Mesenchymal stem cell (in vitro differentiated cells and primary cell): ENCODE results near the gene PAPSS1.

Experiments
- DNase-seq: peaks from one replicate; pipeline ENCODE4 v3.0.0-alpha.2; 2013
- H2AFZ ChIP-seq: one replicate; pipeline ENCODE4 v1.6.1; 2013; ENCODE audit warnings: low read depth, mild to moderate bottlenecking, control low read depth, inconsistent platforms, low read length, moderate library complexity
- H2AK5ac ChIP-seq: 2 replicates; pipeline ENCODE4 v1.6.1; 2013; ENCODE audit warnings: low read length, moderate library complexity, mild to moderate bottlenecking, inconsistent platforms; ENCODE audit not compliant: severe bottlenecking
- H2BK120ac ChIP-seq: one replicate; pipeline ENCODE4 v1.6.1; 2013; ENCODE audit warnings: low read depth, mild to moderate bottlenecking, inconsistent platforms, low read length, moderate library complexity
- H2BK12ac ChIP-seq, 2 experiments: one replicate each; pipeline ENCODE4 v1.6.1; 2013; ENCODE audit warnings: inconsistent platforms in 2 of 2, low read length in 2 of 2, mild to moderate bottlenecking in 2 of 2, moderate library complexity in 2 of 2, control low read depth in 1 of 2
- H2BK15ac ChIP-seq: one replicate; pipeline ENCODE4 v1.6.1; 2013; ENCODE audit warnings: mild to moderate bottlenecking, low read depth, inconsistent platforms; ENCODE audit not compliant: poor library complexity, severe bottlenecking
- H2BK5ac ChIP-seq: 2 replicates; pipeline ENCODE4 v1.6.1; 2013; ENCODE audit warnings: low read depth, mild to moderate bottlenecking, low read length, control low read depth, inconsistent platforms; ENCODE audit not compliant: poor library complexity, severe bottlenecking
- H3K14ac ChIP-seq, 2 experiments: one replicate each; pipeline ENCODE4 v1.6.1; 2013; ENCODE audit warnings: inconsistent platforms in 2 of 2, low read length in 2 of 2, control low read depth in 1 of 2, mild to moderate bottlenecking in 1 of 2, moderate library complexity in 1 of 2
- H3K18ac ChIP-seq, 2 experiments: one replicate each; pipeline ENCODE4 v1.6.1; 2013; ENCODE audit warnings: inconsistent platforms in 2 of 2, low read length in 2 of 2, control low read depth in 1 of 2, low read depth in 1 of 2, mild to moderate bottlenecking in 1 of 2
- H3K23ac ChIP-seq, 2 experiments: one replicate each; pipeline ENCODE4 v1.6.1; 2013; ENCODE audit warnings: inconsistent platforms in 2 of 2, low read length in 2 of 2, mild to moderate bottlenecking in 2 of 2, moderate library complexity in 2 of 2, control low read depth in 1 of 2
- H3K27ac ChIP-seq: 2 replicates; pipeline ENCODE4 v1.5.1; 2013; ENCODE audit warnings: mild to moderate bottlenecking, moderate library complexity, low read length, control low read depth, inconsistent platforms; ENCODE audit not compliant: poor library complexity, severe bottlenecking
- H3K27me3 ChIP-seq, 2 experiments: 2 replicates each; pipeline versions ENCODE4 v1.6.1 to v1.7.0; 2013; ENCODE audit warnings: low read length in 2 of 2, mild to moderate bottlenecking in 2 of 2, moderate library complexity in 2 of 2, control low read depth in 1 of 2, inconsistent platforms in 1 of 2; ENCODE audit not compliant: control insufficient read depth in 1 of 2, insufficient read depth in 1 of 2
- H3K36me3 ChIP-seq, 2 experiments: 2 replicates each; pipeline versions ENCODE4 v1.6.1 to v1.7.0; 2013; ENCODE audit warnings: low read length in 2 of 2, control low read depth in 1 of 2, inconsistent platforms in 1 of 2, low read depth in 1 of 2, mild to moderate bottlenecking in 1 of 2; ENCODE audit not compliant: insufficient read depth in 2 of 2, control insufficient read depth in 1 of 2
- H3K4ac ChIP-seq, 2 experiments: one replicate each; pipeline ENCODE4 v1.6.1; 2013; ENCODE audit warnings: inconsistent platforms in 2 of 2, low read length in 2 of 2, mild to moderate bottlenecking in 2 of 2, moderate library complexity in 2 of 2, control low read depth in 1 of 2, low read depth in 1 of 2
- H3K4me1 ChIP-seq: 2 replicates; pipeline ENCODE4 v1.6.1; 2013; ENCODE audit warnings: low read depth, low read length, control low read depth; ENCODE audit not compliant: control insufficient read depth, insufficient read depth
- H3K4me2 ChIP-seq: 2 replicates; pipeline ENCODE4 v1.6.1; 2013; ENCODE audit warnings: low read length, mild to moderate bottlenecking, inconsistent platforms; ENCODE audit not compliant: poor library complexity, severe bottlenecking
- H3K4me3 ChIP-seq, 2 experiments: 2 replicates each; pipeline versions ENCODE4 v1.5.1 to v1.7.0; 2013; ENCODE audit warnings: low read length in 2 of 2, mild to moderate bottlenecking in 2 of 2, control low read depth in 1 of 2, low read depth in 1 of 2; ENCODE audit not compliant: insufficient read depth in 1 of 2
- H3K79me1 ChIP-seq: replicated peaks from 2 replicates; pipeline ENCODE4 v1.6.1; 2013; ENCODE audit warnings: mild to moderate bottlenecking, control low read depth, low read length, inconsistent platforms; ENCODE audit not compliant: poor library complexity, severe bottlenecking
- H3K9ac ChIP-seq: 2 replicates; pipeline ENCODE4 v1.7.0; 2013; ENCODE audit warnings: mild to moderate bottlenecking, low read length, moderate library complexity
- H3K9me3 ChIP-seq: 2 replicates; pipeline ENCODE4 v1.7.0; 2013; ENCODE audit warnings: mild to moderate bottlenecking, low read length; ENCODE audit not compliant: control insufficient read depth
- H4K8ac ChIP-seq: one replicate; pipeline ENCODE4 v1.6.1; 2013; ENCODE audit warnings: inconsistent platforms, mild to moderate bottlenecking, low read length, moderate library complexity
- H4K91ac ChIP-seq: one replicate; pipeline ENCODE4 v1.6.1; 2013; ENCODE audit warnings: mild to moderate bottlenecking, low read length, inconsistent platforms
- WGBS: methylation state at CpG from one replicate; pipeline ENCODE4 v1.1.7; 2013; ENCODE audit warnings: mixed read lengths; 5-methylcytosine and 5-hydroxymethylcytosine counted together

PAPSS1 gene

DNA sequence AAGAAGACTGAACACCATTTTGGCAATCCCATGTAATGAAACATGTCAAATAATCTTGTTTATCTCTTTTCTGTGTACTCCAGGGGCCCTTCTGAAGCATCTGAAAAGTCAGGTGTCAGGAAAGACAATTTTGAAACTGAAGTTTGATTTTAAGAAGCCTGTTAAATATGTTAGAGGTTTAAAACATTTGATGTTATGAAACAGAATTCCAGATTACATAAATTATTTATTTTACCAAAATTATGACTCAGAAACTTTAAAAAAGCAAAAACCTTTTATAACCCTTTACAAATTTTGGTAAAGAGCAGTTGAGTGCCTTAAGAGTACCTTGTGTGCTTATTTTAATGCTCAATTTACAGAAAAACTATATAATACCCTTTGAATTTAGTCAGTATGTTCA, 130.8 kb downstream of the PAPSS1 start:
- no peak overlapping the region for H2AK5ac ChIP-seq
- no peaks in the 10 kb centered on the region for H3K4me1 ChIP-seq
- no peak overlapping the region for H3K4me2 ChIP-seq
- no peak overlapping the region for H3K23ac ChIP-seq
- no peak overlapping the region for H3K4ac ChIP-seq
- peaks cover 73% of the 10 kb centered on the region for H3K9me3 ChIP-seq
- H2BK12ac ChIP-seq: no peak overlapping the region
- no peak overlapping the region for H3K9ac ChIP-seq
- H3K79me1 ChIP-seq: no peaks in the 10 kb centered on the region
- H3K27me3 ChIP-seq: no peaks in the 10 kb centered on the region
- no peak overlapping the region for H2BK5ac ChIP-seq
- H3K14ac ChIP-seq: no peak overlapping the region
- H4K91ac ChIP-seq: no peak overlapping the region
- no peak overlapping the region for H4K8ac ChIP-seq
- no peak overlapping the region for H3K18ac ChIP-seq
- H2BK120ac ChIP-seq: no peak overlapping the region
- H3K27ac ChIP-seq: no peak overlapping the region
- H3K4me3 ChIP-seq: no peak overlapping the region
- no peak overlapping the region for H2AFZ ChIP-seq
- H2BK15ac ChIP-seq: no peak overlapping the region
- peaks cover 0 to 3% of the 10 kb centered on the region in 2 experiments for H3K36me3 ChIP-seq
- DNase-seq: no peak

- Histone ChIP-seq H2AFZ (no peak overlapping the region), H3K27me3 (no peaks in the 10 kb centered on the region), H2AK5ac (no peak overlapping the region), H4K91ac (no peak overlapping the region), H2BK120ac (no peak overlapping the region), H4K8ac (no peak overlapping the region), H3K4me3 (no peak overlapping the region), H3K23ac (no peak overlapping the region), H3K79me1 (no peaks in the 10 kb centered on the region), H3K4me1 (no peaks in the 10 kb centered on the region), H2BK12ac (no peak overlapping the region), H3K14ac (no peak overlapping the region), H2BK15ac (no peak overlapping the region), H3K9ac (no peak overlapping the region), H3K4ac (no peak overlapping the region), H3K9me3 (peaks cover 60% of the 10 kb centered on the region), H3K36me3 (peaks cover 0 to 3% of the 10 kb centered on the region in 2 experiments), H3K18ac (no peak overlapping the region), H2BK5ac (no peak overlapping the region), H3K4me2 (no peak overlapping the region), H3K27ac (no peak overlapping the region)
- no peak for DNase-seq
- 90% methylated on average over 3 of the region's 4 CpGs for WGBS
Observed at GRCh38 chr4:107586371-107586770, 133.7 kb downstream of the PAPSS1 start.

- no peak for DNase-seq
- no peak overlapping the region for H2BK5ac ChIP-seq
- no peaks in the 10 kb centered on the region for H3K27me3 ChIP-seq
- no peak overlapping the region for H3K4me3 ChIP-seq
- H2AFZ ChIP-seq: no peak overlapping the region
- no peaks in the 10 kb centered on the region for H3K36me3 ChIP-seq
- H3K14ac ChIP-seq: no peak overlapping the region
- no peak overlapping the region for H3K4me2 ChIP-seq
- no peak overlapping the region for H3K27ac ChIP-seq
- no peak overlapping the region for H2BK15ac ChIP-seq
- H4K91ac ChIP-seq: no peak overlapping the region
- H3K18ac ChIP-seq: peak overlapping the region in 1 of 2 experiments; percentile 61
- no peak overlapping the region for H2BK120ac ChIP-seq
- H3K9me3 ChIP-seq: peaks cover 15% of the 10 kb centered on the region
- WGBS: 88% methylated on average over 13 of the region's 13 CpGs
- no peaks in the 10 kb centered on the region for H3K4me1 ChIP-seq
- no peak overlapping the region for H3K4ac ChIP-seq
- no peak overlapping the region for H2BK12ac ChIP-seq
- H3K79me1 ChIP-seq: no peaks in the 10 kb centered on the region
- no peak overlapping the region for H3K9ac ChIP-seq
- H4K8ac ChIP-seq: no peak overlapping the region
- no peak overlapping the region for H2AK5ac ChIP-seq
- H3K23ac ChIP-seq: no peak overlapping the region
Observed at GRCh38 chr4:107579099-107579498, 140.9 kb downstream of the PAPSS1 start.

GRCh38 chr4:107578321-107578720, 141.7 kb downstream of the PAPSS1 start:
- no peaks in the 10 kb centered on the region for H3K27me3 ChIP-seq
- H2BK120ac ChIP-seq: no peak overlapping the region
- H3K27ac ChIP-seq: no peak overlapping the region
- peaks cover 15% of the 10 kb centered on the region for H3K9me3 ChIP-seq
- H3K4me2 ChIP-seq: no peak overlapping the region
- no peak overlapping the region for H3K9ac ChIP-seq
- no peak overlapping the region for H3K4me3 ChIP-seq
- no peak overlapping the region for H3K4ac ChIP-seq
- no peak overlapping the region for H2AK5ac ChIP-seq
- H3K4me1 ChIP-seq: no peaks in the 10 kb centered on the region
- no peak overlapping the region for H4K91ac ChIP-seq
- no peaks in the 10 kb centered on the region for H3K36me3 ChIP-seq
- H3K14ac ChIP-seq: no peak overlapping the region
- no peak overlapping the region for H4K8ac ChIP-seq
- H3K79me1 ChIP-seq: no peaks in the 10 kb centered on the region
- WGBS: no CpG with 5 or more reads among the region's 2 CpGs
- no peak overlapping the region for H2AFZ ChIP-seq
- H2BK15ac ChIP-seq: no peak overlapping the region
- H2BK5ac ChIP-seq: no peak overlapping the region
- no peak for DNase-seq
- H2BK12ac ChIP-seq: no peak overlapping the region
- H3K23ac ChIP-seq: no peak overlapping the region
- H3K18ac ChIP-seq: no peak overlapping the region
